HL-60 (cell line): ENCODE results near the gene NTMT2.

Source experiments
- DNase-seq, 2 experiments: peaks; one replicate each; pipeline ENCODE4 v3.0.0-alpha.2; 2010 to 2020; ENCODE audit warnings: low read depth in 1 of 2, low spot score in 1 of 2
- H3K27ac ChIP-seq: fragments of 250-450 bp; sonication (Bioruptor Pico); replicated peaks from 2 replicates; pipeline ENCODE4 v1.5.1; 2020; ENCODE audit warnings: mild to moderate bottlenecking, moderate library complexity
- H3K27me3 ChIP-seq: fragments of 250-450 bp; sonication (Bioruptor Pico); 2 replicates; pipeline ENCODE4 v1.5.1; 2021; ENCODE audit warnings: mild to moderate bottlenecking, moderate library complexity; ENCODE audit not compliant: insufficient read depth, poor library complexity, severe bottlenecking
- H3K4me3 ChIP-seq: replicated peaks from 2 replicates; pipeline ENCODE4 v1.5.1; 2011; ENCODE audit warnings: mild to moderate bottlenecking, control low read depth, low read length; ENCODE audit not compliant: insufficient read depth
- GABPA ChIP-seq: IDR thresholded peaks from 2 replicates; pipeline ENCODE4 v1.6.1; 2012; ENCODE audit warnings: low read depth
- POLR2AphosphoS5 ChIP-seq: IDR thresholded peaks from 2 replicates; pipeline ENCODE4 v1.6.1; 2012; ENCODE audit warnings: low read depth
- SPI1 ChIP-seq: IDR thresholded peaks from 2 replicates; pipeline ENCODE4 v1.6.1; 2012; ENCODE audit warnings: low read depth, mild to moderate bottlenecking, borderline replicate concordance
- TF ChIP-seq, protein P1 (sequence below): IDR thresholded peaks from one replicate; pipeline ENCODE4 v1.5.1; 2011; ENCODE audit warnings: low read length, control low read depth, inconsistent platforms; ENCODE audit not compliant: insufficient read depth
- TF ChIP-seq, protein P2 (sequence below): IDR thresholded peaks from 2 replicates; pipeline ENCODE4 v1.6.1; 2012; ENCODE audit warnings: low read depth; ENCODE audit not compliant: insufficient replicate concordance

The NTMT2 gene

DNA sequence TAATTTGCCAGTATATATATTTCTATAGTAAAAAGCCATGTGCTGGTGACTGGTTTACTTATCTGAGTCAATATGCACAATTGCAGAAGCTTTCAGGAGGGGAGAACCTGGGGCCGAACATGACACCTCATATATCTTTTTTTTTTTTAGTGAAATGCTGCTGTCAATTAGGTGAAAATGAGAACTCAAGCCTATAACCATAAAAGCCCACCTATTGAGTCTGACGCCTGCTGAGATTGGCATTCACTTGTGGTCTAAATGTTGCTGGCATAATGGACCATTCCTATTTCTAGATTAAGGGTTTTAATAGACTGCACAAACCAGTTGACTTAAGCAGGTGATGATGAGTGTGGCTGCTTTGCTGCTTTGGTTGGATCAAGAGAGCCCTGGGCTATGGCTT, 10.8 kb downstream of the NTMT2 start:
- Histone ChIP-seq H3K27me3 (no peaks in the 10 kb centered on the region), H3K4me3 (no peak overlapping the region), H3K27ac (no peak overlapping the region)
- TF ChIP-seq GABPA (no peak), SPI1 (no peak)
- TF ChIP-seq, protein P1, sequence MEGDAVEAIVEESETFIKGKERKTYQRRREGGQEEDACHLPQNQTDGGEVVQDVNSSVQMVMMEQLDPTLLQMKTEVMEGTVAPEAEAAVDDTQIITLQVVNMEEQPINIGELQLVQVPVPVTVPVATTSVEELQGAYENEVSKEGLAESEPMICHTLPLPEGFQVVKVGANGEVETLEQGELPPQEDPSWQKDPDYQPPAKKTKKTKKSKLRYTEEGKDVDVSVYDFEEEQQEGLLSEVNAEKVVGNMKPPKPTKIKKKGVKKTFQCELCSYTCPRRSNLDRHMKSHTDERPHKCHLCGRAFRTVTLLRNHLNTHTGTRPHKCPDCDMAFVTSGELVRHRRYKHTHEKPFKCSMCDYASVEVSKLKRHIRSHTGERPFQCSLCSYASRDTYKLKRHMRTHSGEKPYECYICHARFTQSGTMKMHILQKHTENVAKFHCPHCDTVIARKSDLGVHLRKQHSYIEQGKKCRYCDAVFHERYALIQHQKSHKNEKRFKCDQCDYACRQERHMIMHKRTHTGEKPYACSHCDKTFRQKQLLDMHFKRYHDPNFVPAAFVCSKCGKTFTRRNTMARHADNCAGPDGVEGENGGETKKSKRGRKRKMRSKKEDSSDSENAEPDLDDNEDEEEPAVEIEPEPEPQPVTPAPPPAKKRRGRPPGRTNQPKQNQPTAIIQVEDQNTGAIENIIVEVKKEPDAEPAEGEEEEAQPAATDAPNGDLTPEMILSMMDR, result no peak
- TF ChIP-seq, protein P2, sequence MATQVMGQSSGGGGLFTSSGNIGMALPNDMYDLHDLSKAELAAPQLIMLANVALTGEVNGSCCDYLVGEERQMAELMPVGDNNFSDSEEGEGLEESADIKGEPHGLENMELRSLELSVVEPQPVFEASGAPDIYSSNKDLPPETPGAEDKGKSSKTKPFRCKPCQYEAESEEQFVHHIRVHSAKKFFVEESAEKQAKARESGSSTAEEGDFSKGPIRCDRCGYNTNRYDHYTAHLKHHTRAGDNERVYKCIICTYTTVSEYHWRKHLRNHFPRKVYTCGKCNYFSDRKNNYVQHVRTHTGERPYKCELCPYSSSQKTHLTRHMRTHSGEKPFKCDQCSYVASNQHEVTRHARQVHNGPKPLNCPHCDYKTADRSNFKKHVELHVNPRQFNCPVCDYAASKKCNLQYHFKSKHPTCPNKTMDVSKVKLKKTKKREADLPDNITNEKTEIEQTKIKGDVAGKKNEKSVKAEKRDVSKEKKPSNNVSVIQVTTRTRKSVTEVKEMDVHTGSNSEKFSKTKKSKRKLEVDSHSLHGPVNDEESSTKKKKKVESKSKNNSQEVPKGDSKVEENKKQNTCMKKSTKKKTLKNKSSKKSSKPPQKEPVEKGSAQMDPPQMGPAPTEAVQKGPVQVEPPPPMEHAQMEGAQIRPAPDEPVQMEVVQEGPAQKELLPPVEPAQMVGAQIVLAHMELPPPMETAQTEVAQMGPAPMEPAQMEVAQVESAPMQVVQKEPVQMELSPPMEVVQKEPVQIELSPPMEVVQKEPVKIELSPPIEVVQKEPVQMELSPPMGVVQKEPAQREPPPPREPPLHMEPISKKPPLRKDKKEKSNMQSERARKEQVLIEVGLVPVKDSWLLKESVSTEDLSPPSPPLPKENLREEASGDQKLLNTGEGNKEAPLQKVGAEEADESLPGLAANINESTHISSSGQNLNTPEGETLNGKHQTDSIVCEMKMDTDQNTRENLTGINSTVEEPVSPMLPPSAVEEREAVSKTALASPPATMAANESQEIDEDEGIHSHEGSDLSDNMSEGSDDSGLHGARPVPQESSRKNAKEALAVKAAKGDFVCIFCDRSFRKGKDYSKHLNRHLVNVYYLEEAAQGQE, result no peak
- no peak for DNase-seq

DNA sequence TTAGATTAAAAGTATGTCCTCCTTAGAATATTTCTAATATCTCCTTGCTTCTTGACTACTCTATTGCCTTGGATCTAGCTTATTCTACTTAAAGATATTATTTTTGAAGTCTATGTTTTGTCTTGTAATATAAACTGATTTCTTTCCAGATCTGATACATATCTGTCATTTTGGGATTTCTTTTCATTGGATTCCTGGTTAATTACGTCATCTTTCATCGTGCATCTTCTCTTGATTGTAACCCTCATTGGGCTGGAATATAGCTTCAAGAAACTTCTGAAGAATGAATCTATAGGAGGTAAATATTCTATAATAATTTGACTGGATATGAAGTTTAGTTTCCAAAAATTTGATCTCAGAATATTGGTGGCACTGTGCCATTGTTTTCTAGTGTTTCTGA, 12.1 kb downstream of the NTMT2 start:
- Histone ChIP-seq H3K27me3 (no peaks in the 10 kb centered on the region), H3K4me3 (no peak overlapping the region), H3K27ac (no peak overlapping the region)
- DNase-seq, result no peak
- no peak for TF ChIP-seq GABPA
- no peak for TF ChIP-seq POLR2AphosphoS5
- TF ChIP-seq, protein P2, result no peak
- no peak for TF ChIP-seq SPI1
- TF ChIP-seq, protein P1, result no peak

DNA sequence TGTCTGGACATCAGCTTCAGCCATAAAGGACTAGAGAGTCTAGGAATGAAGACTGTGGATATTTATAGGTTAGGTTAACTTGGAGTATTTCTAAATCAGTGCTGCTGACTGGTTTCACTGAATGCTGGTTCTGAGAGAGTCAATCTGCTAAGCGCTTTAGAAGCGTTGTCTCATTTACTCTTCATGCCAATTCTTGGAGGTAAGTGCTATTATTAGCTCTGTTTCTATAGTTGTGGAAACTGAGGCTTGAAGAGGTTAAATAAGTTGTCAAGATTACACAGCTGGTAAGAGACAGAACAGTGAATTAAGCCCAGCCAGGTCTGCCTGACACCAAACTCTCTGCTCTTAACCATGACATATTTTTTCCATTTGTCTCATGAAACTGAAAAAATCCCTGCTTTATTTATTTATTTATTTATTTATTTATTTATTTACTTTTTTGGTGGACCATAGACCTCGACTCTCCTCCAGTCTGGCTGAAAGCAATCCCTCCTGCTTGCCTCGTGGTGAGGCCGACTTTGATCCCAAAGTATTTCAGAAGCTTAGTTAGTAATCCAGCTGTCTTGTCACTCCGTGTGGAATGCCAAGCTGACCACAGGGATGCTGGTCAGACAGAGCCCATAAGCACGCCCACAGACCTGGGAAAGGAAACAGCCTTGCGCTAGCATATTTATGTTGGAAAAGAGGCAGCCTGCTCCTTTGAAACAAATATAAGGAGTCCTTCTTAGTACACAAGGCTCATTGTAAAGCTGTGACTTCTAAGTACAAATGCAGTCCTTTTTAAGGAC, 16.9 kb downstream of the NTMT2 start:
- DNase-seq, result no peak
- TF ChIP-seq, protein P1, result no peak
- TF ChIP-seq SPI1, result no peak
- no peak for TF ChIP-seq POLR2AphosphoS5
- TF ChIP-seq, protein P2, result no peak
- no peak for TF ChIP-seq GABPA
- Histone ChIP-seq H3K4me3 (no peak overlapping the region), H3K27me3 (no peaks in the 10 kb centered on the region), H3K27ac (no peak overlapping the region)
